NT2/D1 (cell line): Measurements from ENCODE around the gene LMOD3.
A peak's percentile ranks its signal among the peaks of the same experiment; 100 is the strongest.

Experiments used
- DNase-seq: peaks from one replicate; pipeline ENCODE4 v3.0.0-alpha.2; 2011; ENCODE audit warnings: low read depth, low spot score
- H3K27me3 ChIP-seq: 2 replicates; pipeline ENCODE4 v1.6.0; 2011; ENCODE audit warnings: mild to moderate bottlenecking; ENCODE audit not compliant: insufficient read length, insufficient read depth
- H3K36me3 ChIP-seq: 2 replicates; pipeline ENCODE4 v1.6.1; 2011; ENCODE audit warnings: mild to moderate bottlenecking, low read length, mixed read lengths; ENCODE audit not compliant: insufficient read depth, insufficient read length
- H3K4me1 ChIP-seq: 2 replicates; pipeline ENCODE4 v1.5.1; 2011; ENCODE audit not compliant: insufficient read depth, insufficient read length
- H3K4me3 ChIP-seq: 2 replicates; pipeline ENCODE4 v1.5.1; 2011; ENCODE audit warnings: low read depth; ENCODE audit not compliant: insufficient read length
- H3K9ac ChIP-seq: 2 replicates; pipeline ENCODE4 v1.6.0; 2011; ENCODE audit warnings: low read depth; ENCODE audit not compliant: insufficient read length
- H3K9me3 ChIP-seq: 2 replicates; pipeline ENCODE4 v1.5.1; 2011; ENCODE audit warnings: mild to moderate bottlenecking, low read length; ENCODE audit not compliant: insufficient read depth
- SUZ12 ChIP-seq: IDR thresholded peaks from 2 replicates; pipeline ENCODE4 v1.6.1; 2011; ENCODE audit not compliant: insufficient read length, insufficient read depth; ENCODE audit errors: extremely low read depth
- YY1 ChIP-seq: IDR thresholded peaks from 2 replicates; pipeline ENCODE4 v1.6.1; 2011; ENCODE audit not compliant: insufficient read length, insufficient read depth
- ZNF274 ChIP-seq: IDR thresholded peaks from 2 replicates; pipeline ENCODE4 v1.6.1; 2011; ENCODE audit warnings: mild to moderate bottlenecking, low read depth, low read length

LMOD3 gene

DNA sequence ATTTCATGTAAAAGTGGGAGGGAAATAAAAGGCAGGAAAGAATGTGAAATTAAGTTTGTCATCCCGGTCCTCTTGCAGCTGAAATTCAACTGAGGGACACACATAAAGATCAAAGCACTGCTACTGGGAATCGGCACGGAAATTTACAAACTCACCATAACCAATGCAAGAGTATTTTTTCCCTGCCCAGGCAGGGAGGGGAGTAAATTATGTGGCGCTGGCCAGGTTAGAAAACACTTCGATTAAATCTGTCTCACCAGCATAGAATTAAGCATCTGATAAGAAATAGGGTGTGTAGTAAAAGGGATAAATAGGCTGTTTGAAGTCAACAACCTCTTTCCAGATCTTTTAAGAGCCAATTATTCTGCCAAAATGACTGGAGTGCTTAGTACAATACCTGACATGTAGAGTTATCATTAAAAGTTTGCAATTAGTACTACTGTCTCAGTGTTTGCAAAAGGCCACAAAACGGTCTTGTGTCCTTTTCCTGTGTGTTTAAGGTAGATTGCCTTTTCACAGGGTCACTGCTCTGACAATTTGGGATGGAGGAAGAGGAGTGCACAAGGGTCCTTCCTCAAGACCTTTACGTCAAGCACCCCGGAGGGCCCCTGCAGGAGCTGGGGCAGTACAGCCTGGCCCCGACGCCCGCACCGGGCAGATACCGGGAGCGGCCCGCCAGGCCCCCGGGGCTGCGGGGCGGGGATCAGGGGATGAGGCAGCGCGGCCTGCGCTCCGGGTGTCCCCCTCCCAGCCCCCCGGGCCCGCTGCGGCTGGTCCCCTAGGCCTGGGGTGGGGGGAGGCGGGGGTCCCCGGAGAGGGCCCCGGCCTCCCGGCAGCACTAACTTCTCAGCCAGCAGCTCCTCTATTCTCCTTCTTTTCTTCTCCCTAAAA, 42.9 kb downstream of the LMOD3 start:
- Histone ChIP-seq H3K9ac (peak overlapping the region; percentile 94), H3K9me3 (no peaks in the 10 kb centered on the region), H3K4me1 (no peaks in the 10 kb centered on the region), H3K4me3 (peak overlapping the region; percentile 76), H3K27me3 (no peaks in the 10 kb centered on the region), H3K36me3 (peaks cover 26% of the 10 kb centered on the region)
- no peak for TF ChIP-seq YY1
- TF ChIP-seq ZNF274, result no peak
- no peak for TF ChIP-seq SUZ12
- DNase-seq, result no peak

DNA sequence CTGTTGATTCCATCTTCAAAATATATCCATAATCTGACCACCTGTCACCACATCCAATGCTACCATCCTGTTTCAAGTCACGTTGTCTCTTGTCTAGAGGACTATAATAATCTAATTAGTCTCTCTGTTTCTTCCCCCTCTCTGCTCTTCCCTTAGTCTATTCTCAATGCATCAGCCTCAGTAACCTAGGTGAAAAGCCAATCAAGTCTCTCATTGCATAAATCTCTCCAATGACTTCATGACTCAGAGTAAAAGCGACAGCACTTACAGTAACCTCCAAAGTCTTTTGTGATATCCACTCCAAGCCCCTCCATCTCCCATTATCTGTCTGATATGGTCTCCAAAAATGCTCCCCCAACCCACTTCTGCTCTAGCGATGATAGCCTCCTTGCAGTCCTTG, 49.5 kb downstream of the LMOD3 start:
- Histone ChIP-seq H3K36me3 (peaks cover 58% of the 10 kb centered on the region), H3K4me3 (no peak overlapping the region), H3K27me3 (no peaks in the 10 kb centered on the region), H3K4me1 (no peaks in the 10 kb centered on the region), H3K9ac (no peak overlapping the region), H3K9me3 (no peaks in the 10 kb centered on the region)
- no peak for DNase-seq
- TF ChIP-seq SUZ12, result no peak
- no peak for TF ChIP-seq ZNF274
- no peak for TF ChIP-seq YY1

DNA sequence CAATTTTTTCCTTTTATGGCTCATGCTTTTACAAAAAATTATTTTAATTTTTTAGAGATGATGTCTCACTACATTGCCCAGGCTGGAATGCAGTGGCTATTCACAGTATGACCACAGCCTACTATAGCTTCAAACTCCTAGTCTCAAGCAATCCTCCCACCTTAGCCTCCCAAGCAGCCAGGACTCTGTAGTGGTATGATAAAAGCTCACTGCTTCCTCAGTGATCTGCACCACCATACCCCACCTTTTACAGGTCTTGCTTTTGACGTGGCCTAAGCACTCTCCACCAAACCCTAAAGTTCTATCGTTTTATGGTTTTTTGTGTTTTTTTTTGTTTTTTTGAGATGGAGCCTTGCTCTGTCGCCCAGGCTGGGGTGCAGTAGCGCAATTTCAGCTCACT, 56.3 kb downstream of the LMOD3 start:
- DNase-seq, result no peak
- peaks cover 39% of the 10 kb centered on the region for H3K36me3 ChIP-seq
- no peaks in the 10 kb centered on the region for H3K27me3 ChIP-seq
- TF ChIP-seq SUZ12 (no peak), YY1 (no peak), ZNF274 (no peak)
- no peaks in the 10 kb centered on the region for H3K4me1 ChIP-seq
- no peak overlapping the region for H3K9ac ChIP-seq
- no peak overlapping the region for H3K4me3 ChIP-seq
- H3K9me3 ChIP-seq, result no peaks in the 10 kb centered on the region

DNA sequence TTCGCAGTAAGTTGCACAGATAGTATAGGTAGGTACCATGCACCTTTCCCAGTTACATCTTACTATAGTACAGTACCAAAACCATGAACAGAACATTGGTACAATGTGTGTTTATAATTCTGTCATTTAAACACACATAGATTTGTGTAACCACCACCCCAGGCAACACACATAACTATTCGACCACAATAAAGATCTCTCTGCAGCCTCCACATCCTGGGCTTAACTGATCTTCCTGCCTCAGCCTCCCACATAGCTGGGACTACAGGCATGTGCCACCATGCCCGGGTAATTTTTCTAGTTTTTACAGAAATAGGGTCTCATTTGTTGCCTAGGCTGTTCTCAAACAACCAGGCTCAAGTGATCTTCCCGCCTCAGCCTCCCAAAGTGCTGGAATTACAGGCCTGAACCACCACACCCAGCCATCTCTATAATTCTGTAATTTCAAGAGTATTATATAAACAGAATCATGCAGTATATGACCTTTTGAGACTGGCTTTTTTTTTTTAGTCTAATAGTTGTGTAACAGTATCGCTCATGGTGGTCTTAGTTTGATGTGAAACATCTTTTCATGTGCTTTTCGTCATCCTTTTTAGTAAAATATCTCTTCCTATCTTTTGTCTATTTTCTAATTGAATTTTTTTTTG, 57.0 kb downstream of the LMOD3 start:
- Histone ChIP-seq H3K27me3 (no peaks in the 10 kb centered on the region), H3K9me3 (no peaks in the 10 kb centered on the region), H3K9ac (no peak overlapping the region), H3K36me3 (peaks cover 39% of the 10 kb centered on the region), H3K4me1 (no peaks in the 10 kb centered on the region), H3K4me3 (no peak overlapping the region)
- DNase-seq, result no peak
- TF ChIP-seq SUZ12 (no peak), ZNF274 (no peak), YY1 (no peak)

DNA sequence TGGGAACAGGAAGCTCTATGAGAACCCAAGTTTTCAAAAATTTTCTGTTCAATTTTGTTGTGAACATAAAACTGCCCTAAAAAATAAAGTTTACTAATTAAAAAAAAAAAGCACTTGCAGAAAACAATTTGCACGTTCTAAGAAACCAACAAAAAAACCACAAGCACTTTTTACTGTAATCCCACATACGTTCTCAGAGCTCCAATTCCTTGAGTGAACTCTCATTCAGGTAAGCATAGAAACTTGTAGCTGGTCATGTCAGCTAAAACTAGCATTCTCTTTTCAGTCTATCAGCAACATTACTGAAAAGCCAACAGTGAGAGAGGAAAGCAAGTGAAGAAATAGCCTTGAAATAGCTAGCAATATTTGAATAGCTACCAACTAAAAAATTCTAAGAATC, 58.8 kb downstream of the LMOD3 start:
- Histone ChIP-seq H3K4me3 (no peak overlapping the region), H3K27me3 (no peaks in the 10 kb centered on the region), H3K4me1 (no peaks in the 10 kb centered on the region), H3K9me3 (no peaks in the 10 kb centered on the region), H3K36me3 (peaks cover 51% of the 10 kb centered on the region), H3K9ac (no peak overlapping the region)
- TF ChIP-seq ZNF274 (no peak), SUZ12 (no peak)
- no peak for DNase-seq

DNA sequence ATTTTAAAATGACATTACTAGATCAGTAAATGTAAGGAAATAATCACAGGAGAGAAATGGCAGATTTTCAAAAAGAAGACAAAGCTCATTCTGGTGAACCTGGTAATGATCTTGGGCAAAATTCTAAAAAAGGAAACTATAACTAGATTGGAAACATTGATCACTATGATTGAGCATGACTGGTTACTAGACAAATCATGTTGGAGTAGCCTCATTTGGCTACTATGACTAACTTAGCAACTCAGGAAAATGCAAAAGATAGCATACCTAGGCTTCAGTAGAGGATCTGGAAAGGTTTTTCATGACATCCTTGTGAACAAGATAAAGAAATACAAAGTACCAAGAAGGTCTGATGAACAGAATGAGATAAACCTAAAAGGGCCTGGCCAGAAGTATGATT, 62.7 kb downstream of the LMOD3 start:
- no peaks in the 10 kb centered on the region for H3K27me3 ChIP-seq
- H3K9ac ChIP-seq, result no peak overlapping the region
- no peaks in the 10 kb centered on the region for H3K9me3 ChIP-seq
- no peaks in the 10 kb centered on the region for H3K4me1 ChIP-seq
- no peak for DNase-seq
- TF ChIP-seq SUZ12 (no peak), ZNF274 (no peak), YY1 (no peak)
- H3K36me3 ChIP-seq, result peaks cover 83% of the 10 kb centered on the region
- H3K4me3 ChIP-seq, result no peak overlapping the region

DNA sequence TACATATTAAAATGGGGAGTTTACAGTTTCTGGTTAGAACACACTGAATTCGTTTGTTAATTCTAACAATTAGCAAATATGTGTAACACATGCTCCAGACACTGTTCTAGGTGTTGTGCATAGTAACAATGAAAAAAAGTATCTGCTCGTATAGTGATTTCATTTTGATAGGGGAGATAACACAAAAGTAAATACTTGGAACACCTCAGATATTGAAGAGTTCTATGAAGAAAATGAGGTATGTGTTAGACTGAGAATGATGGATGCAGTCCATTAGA, 63.5 kb downstream of the LMOD3 start:
- Histone ChIP-seq H3K4me1 (no peaks in the 10 kb centered on the region), H3K4me3 (no peak overlapping the region), H3K9me3 (no peaks in the 10 kb centered on the region), H3K36me3 (peaks cover 88% of the 10 kb centered on the region), H3K27me3 (no peaks in the 10 kb centered on the region), H3K9ac (no peak overlapping the region)
- TF ChIP-seq YY1, result no peak
- TF ChIP-seq SUZ12, result no peak
- no peak for TF ChIP-seq ZNF274
- no peak for DNase-seq
